Liver (tissue), 9 donors: ENCODE measurements around the gene YY1. TPM values are rescaled to one million over a fixed set of nuclear protein-coding genes. Genes with fewer than 3 reads are reported as not detected.
"Not testable (repeated sequence)": the region's sequence is repeated elsewhere in the genome, so short reads cannot be mapped to it uniquely, and the experiment has no call there.

Experiments
- DNase-seq: peaks from one replicate; pipeline ENCODE4 v3.0.0-alpha.2; 2017; ENCODE audit warnings: low spot score
- H3K27ac ChIP-seq, 2 donors: one replicate each; pipeline ENCODE4 v1.7.0; 2013; ENCODE audit warnings: inconsistent platforms in 2 of 2, low read length in 2 of 2, control low read depth in 1 of 2, low read depth in 1 of 2, mild to moderate bottlenecking in 1 of 2
- H3K27me3 ChIP-seq, 4 donors: one replicate each; pipeline versions ENCODE4 v1.6.1 to v1.7.0; 2013; ENCODE audit warnings: low read length in 3 of 4, inconsistent platforms in 1 of 4, mild to moderate bottlenecking in 1 of 4, moderate library complexity in 1 of 4; ENCODE audit not compliant: control insufficient read depth in 4 of 4, insufficient read depth in 4 of 4
- H3K36me3 ChIP-seq, 4 donors: one replicate each; pipeline versions ENCODE4 v1.6.1 to v1.7.0; 2013; ENCODE audit warnings: low read length in 3 of 4, mild to moderate bottlenecking in 3 of 4, low read depth in 1 of 4, moderate library complexity in 1 of 4; ENCODE audit not compliant: control insufficient read depth in 4 of 4, insufficient read depth in 3 of 4
- H3K4me1 ChIP-seq, 4 donors: one replicate each; pipeline versions ENCODE4 v1.6.1 to v1.7.0; 2013; ENCODE audit warnings: low read length in 3 of 4, mild to moderate bottlenecking in 3 of 4, moderate library complexity in 1 of 4; ENCODE audit not compliant: control insufficient read depth in 4 of 4, insufficient read depth in 4 of 4
- H3K4me3 ChIP-seq, 3 donors: one replicate each; pipeline versions ENCODE4 v1.6.1 to v1.7.0; 2013; ENCODE audit warnings: low read length in 3 of 3, control low read depth in 1 of 3, low read depth in 1 of 3, mild to moderate bottlenecking in 1 of 3
- H3K9ac ChIP-seq, 2 donors: one replicate each; pipeline ENCODE4 v1.7.0; 2013; ENCODE audit warnings: low read length in 2 of 2, mild to moderate bottlenecking in 2 of 2, moderate library complexity in 2 of 2, control low read depth in 1 of 2, low read depth in 1 of 2
- H3K9me3 ChIP-seq, 4 donors: one replicate each; pipeline versions ENCODE4 v1.6.1 to v1.7.0; 2013; ENCODE audit warnings: low read length in 3 of 4; ENCODE audit not compliant: control insufficient read depth in 4 of 4
- FOXA2 ChIP-seq: IDR thresholded peaks from 2 replicates; pipeline ENCODE4 v1.6.1; 2016; ENCODE audit warnings: antibody characterized with exemption
- GABPA ChIP-seq, 2 donors: IDR thresholded peaks in 1 of 2; conservative IDR thresholded peaks in 1 of 2; 2 replicates each; pipeline ENCODE4 v1.6.1; 2016; ENCODE audit warnings: antibody characterized with exemption in 2 of 2, mild to moderate bottlenecking in 1 of 2, moderate library complexity in 1 of 2
- HNF4A ChIP-seq, 2 donors: conservative IDR thresholded peaks; 2 replicates each; pipeline ENCODE4 v1.6.1; 2016; ENCODE audit warnings: antibody characterized with exemption in 2 of 2, mild to moderate bottlenecking in 2 of 2
- HNF4G ChIP-seq: IDR thresholded peaks from 2 replicates; pipeline ENCODE4 v1.6.1; 2016; ENCODE audit warnings: antibody characterized with exemption
- JUND ChIP-seq, 2 donors: IDR thresholded peaks; 2 replicates each; pipeline ENCODE4 v1.6.1; 2016; ENCODE audit warnings: antibody characterized with exemption in 2 of 2
- NR2F2 ChIP-seq: IDR thresholded peaks from 2 replicates; pipeline ENCODE4 v1.6.1; 2016; ENCODE audit warnings: antibody characterized with exemption
- RAD21 ChIP-seq, 2 donors: IDR thresholded peaks; 2 replicates each; pipeline ENCODE4 v1.6.1; 2016; ENCODE audit warnings: antibody characterized with exemption in 2 of 2, mild to moderate bottlenecking in 2 of 2
- RXRA ChIP-seq, 2 donors: IDR thresholded peaks; 2 replicates each; pipeline ENCODE4 v1.6.1; 2017 to 2018; ENCODE audit warnings: antibody characterized with exemption in 2 of 2, mild to moderate bottlenecking in 1 of 2
- SP1 ChIP-seq: IDR thresholded peaks from 2 replicates; pipeline ENCODE4 v1.6.1; 2018; ENCODE audit warnings: antibody characterized with exemption, mild to moderate bottlenecking
- TAF1 ChIP-seq: conservative IDR thresholded peaks from 2 replicates; pipeline ENCODE4 v1.6.1; 2016; ENCODE audit warnings: antibody characterized with exemption, mild to moderate bottlenecking
- YY1 ChIP-seq: IDR thresholded peaks from 2 replicates; pipeline ENCODE4 v1.6.1; 2016; ENCODE audit warnings: antibody characterized with exemption, mild to moderate bottlenecking
- WGBS: extraction: QIAGEN DNeasy Blood & Tissue Kit; methylation state at CpG from one replicate; pipeline ENCODE4 v1.1.7; 2013; 5-methylcytosine and 5-hydroxymethylcytosine counted together
- polyA plus RNA-seq, 2 donors: library from polyadenylated mRNA; stranded (reverse) in 1 of 2; unstranded in 1 of 2; fragments of 200-250 nt in 1 of 2; fragments of >200 nt in 1 of 2; fragmentation: Nextera tagmentation in 1 of 2; extraction: Ambion mirVana in 1 of 2; gene quantifications; one replicate each; pipeline versions ENCODE4 v1.2.1 to v1.2.3, GENCODE V29; 2013 to 2015
- total RNA-seq, 2 donors: library from RNA; depleted of rRNA; stranded (reverse); fragments of >200 nt; gene quantifications; one replicate each; pipeline ENCODE4 v1.2.3, GENCODE V29; 2014
- TF ChIP-seq, protein P1 (sequence below): IDR thresholded peaks from 2 replicates; pipeline ENCODE4 v1.6.1; 2016; ENCODE audit warnings: antibody characterized with exemption
- TF ChIP-seq, protein P2 (sequence below): IDR thresholded peaks from 2 replicates; pipeline ENCODE4 v1.6.1; 2016; ENCODE audit warnings: antibody characterized with exemption, mild to moderate bottlenecking
- TF ChIP-seq, protein P3 (sequence below): IDR thresholded peaks from 2 replicates; pipeline ENCODE4 v1.6.1; 2016; ENCODE audit warnings: antibody characterized with exemption
- TF ChIP-seq, protein P4 (sequence below): fragments of 150-350 bp; IDR thresholded peaks from 2 replicates; pipeline ENCODE4 v1.5.1; 2017; ENCODE audit warnings: improper control_type of control experiment, low read depth, low read length; ENCODE audit not compliant: missing input control
- donor health status: healthy.
- donor health status: healthy.
- donor health status: healthy.
- donor health status: healthy.
- donor health status: healthy.

The YY1 gene
- total and polyA plus RNA-seq, 4 donors, result 15.8 to 37.4 (median 28.8) TPM

DNA sequence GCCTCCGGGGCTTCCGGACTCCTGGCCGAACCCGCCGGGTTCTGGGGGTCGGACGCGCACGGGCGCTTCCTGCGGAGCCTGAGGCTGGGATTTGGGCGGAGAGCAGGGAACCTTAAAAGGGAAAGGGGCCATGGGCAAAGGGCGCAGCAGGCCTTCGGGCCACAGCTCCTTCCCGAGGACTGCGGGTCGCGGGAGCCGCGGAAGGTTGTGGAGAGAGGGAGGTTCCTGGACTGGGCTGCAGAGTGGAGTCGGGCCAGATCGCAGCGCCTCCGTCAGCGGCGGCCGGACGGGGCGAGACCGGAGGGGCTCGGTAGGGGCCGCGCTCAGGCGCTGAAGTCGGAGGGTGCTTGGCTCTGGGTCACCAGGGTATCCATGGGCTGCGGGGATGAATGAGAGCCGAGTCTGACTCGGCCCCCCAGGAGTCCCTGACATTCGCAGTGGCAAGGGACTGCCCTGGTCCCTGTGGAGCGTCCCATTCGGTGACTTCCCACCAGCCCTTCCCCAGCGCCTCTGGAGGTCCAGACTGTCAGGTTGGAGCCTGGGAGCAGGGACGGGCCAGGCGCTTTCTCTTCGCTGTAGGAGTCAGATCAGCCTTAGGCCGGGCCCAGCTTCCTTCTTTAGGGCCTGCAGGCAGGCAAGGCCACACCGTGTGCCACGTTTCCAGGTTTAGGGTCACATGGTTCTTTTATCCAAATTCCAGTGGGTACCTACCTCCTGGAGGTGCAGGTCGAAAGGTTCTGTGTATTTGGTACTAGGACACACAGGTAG lies 68.2 kb downstream of the YY1 start:
- peak overlapping the region; percentile 81 to 82 for H3K27ac ChIP-seq
- DNase-seq, result no peak
- peaks cover 7 to 41% (median 32%) of the 10 kb centered on the region in 4 donors for H3K4me1 ChIP-seq
- 7% methylated on average over 49 of the region's 49 CpGs for WGBS
- H3K27me3 ChIP-seq, result no peaks in the 10 kb centered on the region
- no peaks in the 10 kb centered on the region for H3K36me3 ChIP-seq
- TF ChIP-seq HNF4G, result no peak
- no peak for TF ChIP-seq TAF1
- no peak for TF ChIP-seq JUND (IDR thresholded peaks at IDR 0.05)
- no peak for TF ChIP-seq RXRA (IDR thresholded peaks at IDR 0.05)
- TF ChIP-seq, protein P1, sequence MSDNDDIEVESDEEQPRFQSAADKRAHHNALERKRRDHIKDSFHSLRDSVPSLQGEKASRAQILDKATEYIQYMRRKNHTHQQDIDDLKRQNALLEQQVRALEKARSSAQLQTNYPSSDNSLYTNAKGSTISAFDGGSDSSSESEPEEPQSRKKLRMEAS, result no peak
- TF ChIP-seq, protein P2, sequence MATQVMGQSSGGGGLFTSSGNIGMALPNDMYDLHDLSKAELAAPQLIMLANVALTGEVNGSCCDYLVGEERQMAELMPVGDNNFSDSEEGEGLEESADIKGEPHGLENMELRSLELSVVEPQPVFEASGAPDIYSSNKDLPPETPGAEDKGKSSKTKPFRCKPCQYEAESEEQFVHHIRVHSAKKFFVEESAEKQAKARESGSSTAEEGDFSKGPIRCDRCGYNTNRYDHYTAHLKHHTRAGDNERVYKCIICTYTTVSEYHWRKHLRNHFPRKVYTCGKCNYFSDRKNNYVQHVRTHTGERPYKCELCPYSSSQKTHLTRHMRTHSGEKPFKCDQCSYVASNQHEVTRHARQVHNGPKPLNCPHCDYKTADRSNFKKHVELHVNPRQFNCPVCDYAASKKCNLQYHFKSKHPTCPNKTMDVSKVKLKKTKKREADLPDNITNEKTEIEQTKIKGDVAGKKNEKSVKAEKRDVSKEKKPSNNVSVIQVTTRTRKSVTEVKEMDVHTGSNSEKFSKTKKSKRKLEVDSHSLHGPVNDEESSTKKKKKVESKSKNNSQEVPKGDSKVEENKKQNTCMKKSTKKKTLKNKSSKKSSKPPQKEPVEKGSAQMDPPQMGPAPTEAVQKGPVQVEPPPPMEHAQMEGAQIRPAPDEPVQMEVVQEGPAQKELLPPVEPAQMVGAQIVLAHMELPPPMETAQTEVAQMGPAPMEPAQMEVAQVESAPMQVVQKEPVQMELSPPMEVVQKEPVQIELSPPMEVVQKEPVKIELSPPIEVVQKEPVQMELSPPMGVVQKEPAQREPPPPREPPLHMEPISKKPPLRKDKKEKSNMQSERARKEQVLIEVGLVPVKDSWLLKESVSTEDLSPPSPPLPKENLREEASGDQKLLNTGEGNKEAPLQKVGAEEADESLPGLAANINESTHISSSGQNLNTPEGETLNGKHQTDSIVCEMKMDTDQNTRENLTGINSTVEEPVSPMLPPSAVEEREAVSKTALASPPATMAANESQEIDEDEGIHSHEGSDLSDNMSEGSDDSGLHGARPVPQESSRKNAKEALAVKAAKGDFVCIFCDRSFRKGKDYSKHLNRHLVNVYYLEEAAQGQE, result no peak
- no peak for TF ChIP-seq FOXA2
- peak; percentile 6 to 9 for TF ChIP-seq HNF4A (conservative IDR thresholded peaks at IDR 0.05)
- no peak for TF ChIP-seq SP1
- TF ChIP-seq NR2F2, result no peak
- TF ChIP-seq YY1, result peak; percentile 11
- peak overlapping the region; percentile 7 to 66 for H3K9ac ChIP-seq
- no peaks in the 10 kb centered on the region for H3K9me3 ChIP-seq
- peak overlapping the region; percentile 43 to 88 (median 82) for H3K4me3 ChIP-seq

DNA sequence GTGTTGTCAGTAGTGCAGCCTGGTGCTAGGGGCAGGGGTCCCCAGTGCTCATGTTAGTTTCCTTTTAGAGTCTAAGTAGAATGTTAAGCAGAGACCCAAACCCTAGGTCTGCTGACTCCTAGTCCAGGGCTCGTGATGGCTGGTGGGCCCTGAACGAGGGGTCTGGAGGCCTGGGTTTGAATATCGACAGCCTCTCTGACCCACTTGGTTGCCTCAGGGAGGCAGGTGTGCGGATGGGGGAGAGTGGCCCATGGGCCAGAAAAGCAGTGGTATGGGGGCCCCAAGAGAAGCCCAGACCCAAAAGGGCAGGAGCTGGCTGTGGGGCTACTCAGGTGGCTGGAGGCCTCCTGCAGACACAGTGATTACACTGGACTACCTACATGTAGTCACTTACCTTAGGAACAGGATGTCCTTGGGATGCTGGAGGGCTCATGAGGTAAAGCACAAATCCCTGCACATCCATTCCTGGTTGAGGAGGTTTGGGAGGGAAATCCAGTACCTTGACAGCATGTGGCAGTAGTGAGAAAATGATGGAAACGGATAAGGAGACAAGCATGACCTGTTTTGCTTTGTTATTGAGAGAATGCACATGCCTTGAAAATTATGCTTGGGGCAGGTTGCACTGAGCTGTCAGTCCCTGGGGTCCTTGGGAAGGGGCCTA lies 69.0 kb downstream of the YY1 start:
- Histone ChIP-seq H3K4me3 (peak overlapping the region in 2 of 3 donors; percentile 82 to 88), H3K36me3 (no peaks in the 10 kb centered on the region), H3K27ac (peak overlapping the region in 1 of 2 donors; percentile 81), H3K9me3 (no peaks in the 10 kb centered on the region), H3K9ac (peak overlapping the region in 1 of 2 donors; percentile 7), H3K27me3 (no peaks in the 10 kb centered on the region), H3K4me1 (peaks cover 7 to 41% (median 32%) of the 10 kb centered on the region in 4 donors)
- TF ChIP-seq, protein P3, sequence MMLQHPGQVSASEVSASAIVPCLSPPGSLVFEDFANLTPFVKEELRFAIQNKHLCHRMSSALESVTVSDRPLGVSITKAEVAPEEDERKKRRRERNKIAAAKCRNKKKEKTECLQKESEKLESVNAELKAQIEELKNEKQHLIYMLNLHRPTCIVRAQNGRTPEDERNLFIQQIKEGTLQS, result no peak
- TF ChIP-seq RAD21 (IDR thresholded peaks at IDR 0.05) (peak in 1 of 2 donors; percentile 40), GABPA (IDR thresholded peaks at IDR 0.05 in 1 of 2, conservative IDR thresholded peaks at IDR 0.05 in 1 of 2) (no peak), FOXA2 (no peak), YY1 (no peak), HNF4G (no peak)
- TF ChIP-seq, protein P4, sequence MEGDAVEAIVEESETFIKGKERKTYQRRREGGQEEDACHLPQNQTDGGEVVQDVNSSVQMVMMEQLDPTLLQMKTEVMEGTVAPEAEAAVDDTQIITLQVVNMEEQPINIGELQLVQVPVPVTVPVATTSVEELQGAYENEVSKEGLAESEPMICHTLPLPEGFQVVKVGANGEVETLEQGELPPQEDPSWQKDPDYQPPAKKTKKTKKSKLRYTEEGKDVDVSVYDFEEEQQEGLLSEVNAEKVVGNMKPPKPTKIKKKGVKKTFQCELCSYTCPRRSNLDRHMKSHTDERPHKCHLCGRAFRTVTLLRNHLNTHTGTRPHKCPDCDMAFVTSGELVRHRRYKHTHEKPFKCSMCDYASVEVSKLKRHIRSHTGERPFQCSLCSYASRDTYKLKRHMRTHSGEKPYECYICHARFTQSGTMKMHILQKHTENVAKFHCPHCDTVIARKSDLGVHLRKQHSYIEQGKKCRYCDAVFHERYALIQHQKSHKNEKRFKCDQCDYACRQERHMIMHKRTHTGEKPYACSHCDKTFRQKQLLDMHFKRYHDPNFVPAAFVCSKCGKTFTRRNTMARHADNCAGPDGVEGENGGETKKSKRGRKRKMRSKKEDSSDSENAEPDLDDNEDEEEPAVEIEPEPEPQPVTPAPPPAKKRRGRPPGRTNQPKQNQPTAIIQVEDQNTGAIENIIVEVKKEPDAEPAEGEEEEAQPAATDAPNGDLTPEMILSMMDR, result peak; percentile 9
- TF ChIP-seq, protein P2, result no peak
- no peak for DNase-seq
- 85% methylated on average over 5 of the region's 5 CpGs for WGBS

DNA sequence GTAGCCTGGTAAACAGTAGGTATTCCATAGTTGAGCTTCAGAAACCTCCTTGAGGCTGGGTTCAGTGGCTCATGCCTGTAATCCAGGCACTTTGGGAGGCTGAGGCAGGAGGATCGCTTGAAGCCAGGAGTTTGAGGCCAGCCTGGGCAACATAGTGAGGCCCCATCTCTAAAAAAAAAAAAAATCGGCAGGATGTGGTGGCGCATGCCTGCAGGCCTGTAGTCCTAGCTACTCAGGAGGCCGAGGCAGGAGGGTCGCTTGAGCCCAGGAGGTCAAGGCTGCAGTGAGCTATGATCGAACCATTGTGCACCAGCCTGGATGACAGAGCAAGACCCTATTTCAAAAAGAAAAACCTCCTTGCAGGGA lies 69.5 kb downstream of the YY1 start:
- peaks cover 7 to 41% (median 32%) of the 10 kb centered on the region in 4 donors for H3K4me1 ChIP-seq
- WGBS, result 81% methylated on average over 6 of the region's 6 CpGs
- not testable (repeated sequence) for H3K9me3 ChIP-seq, H3K27ac ChIP-seq, H3K36me3 ChIP-seq, H3K4me3 ChIP-seq, DNase-seq, H3K9ac ChIP-seq, H3K27me3 ChIP-seq
